Daoy (cell line): ENCODE data around the gene HIVEP3. TPM values are rescaled to one million over a fixed set of nuclear protein-coding genes. Genes with fewer than 3 reads are reported as not detected.
A peak's percentile ranks its signal among the peaks of the same experiment; 100 is the strongest.

ENCODE experiments used
- DNase-seq: peaks from one replicate; pipeline ENCODE4 v3.0.0-alpha.2; 2015; ENCODE audit warnings: low read depth
- total RNA-seq: library from RNA; depleted of rRNA; stranded (reverse); fragments of >200 nt; shearing (Covaris generic); gene quantifications from 2 replicates; pipeline ENCODE4 v1.2.3, GENCODE V29; 2014

HIVEP3 gene
- total RNA-seq, 1 experiment from 2014 or later, result 9.5 TPM

DNA sequence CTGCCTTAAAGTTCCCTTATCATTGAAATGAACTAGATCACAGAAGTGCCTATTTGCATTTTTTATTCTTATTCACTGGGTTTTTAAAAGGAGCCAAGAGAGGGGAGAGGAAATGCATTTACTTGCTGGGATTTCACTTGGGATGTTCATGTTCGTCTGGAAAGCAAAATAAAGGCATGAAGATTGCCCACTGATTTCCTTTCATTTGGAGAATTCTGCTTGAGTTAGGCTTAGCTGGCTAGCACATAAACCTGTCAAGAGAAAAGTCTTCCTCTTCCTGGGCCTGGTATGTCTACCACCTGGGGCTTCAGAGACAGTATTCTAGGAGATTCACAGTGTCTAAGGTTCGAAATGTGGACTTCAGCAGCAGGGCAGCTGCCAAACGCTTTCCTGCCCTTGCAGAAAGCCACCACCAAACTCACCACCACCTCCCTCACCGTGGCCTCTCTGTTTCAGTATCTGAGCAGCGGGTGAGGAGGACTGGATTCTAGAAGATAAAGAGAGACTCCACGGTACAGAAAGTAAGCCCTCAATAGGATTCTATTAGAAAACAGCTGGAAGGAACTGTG is 44.5 kb downstream of the HIVEP3 start:
- no peak for DNase-seq

GRCh38 chr1:41872074-41872473 is 46.6 kb downstream of the HIVEP3 start:
- no peak for DNase-seq

GRCh38 chr1:41870076-41870562 is 48.6 kb downstream of the HIVEP3 start:
- peak; percentile 90 for DNase-seq

DNA sequence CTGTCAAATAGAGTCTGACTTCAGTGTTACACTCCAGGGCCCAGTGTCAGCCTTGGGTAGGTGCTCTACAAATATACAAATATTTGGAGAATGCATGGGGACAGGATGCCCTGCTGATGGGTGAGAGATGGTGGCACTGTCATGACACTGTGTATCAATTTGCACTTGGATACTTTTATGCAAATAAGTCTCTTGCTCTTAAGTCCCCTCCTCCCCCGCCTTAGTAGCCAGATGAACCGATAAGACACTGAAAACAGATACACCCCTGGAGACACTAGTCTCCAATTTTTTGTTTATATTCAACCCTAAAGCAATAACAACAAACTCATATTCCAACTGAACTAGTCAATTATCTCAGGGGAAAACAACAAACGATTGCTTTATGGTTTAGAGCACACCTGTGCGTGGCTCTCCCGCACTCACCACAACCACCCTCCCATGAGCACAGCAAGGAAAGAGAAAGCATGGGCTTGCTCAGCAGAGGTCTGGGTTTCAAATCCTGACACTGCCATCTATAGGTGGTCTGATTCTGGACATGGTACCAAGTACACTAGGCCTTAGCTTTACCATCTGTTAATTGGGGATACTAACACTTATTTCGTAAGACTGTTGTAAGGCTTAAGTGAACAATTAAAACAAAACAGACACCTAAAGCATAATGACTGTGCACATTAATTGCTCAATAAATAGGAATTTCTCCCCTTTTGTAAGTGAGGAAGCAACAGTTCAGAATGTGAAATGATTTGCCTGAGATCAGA is 50.3 kb downstream of the HIVEP3 start:
- peak; percentile 52 for DNase-seq

- no peak for DNase-seq
Observed at GRCh38 chr1:41866285-41866684, 52.4 kb downstream of the HIVEP3 start.

- no peak for DNase-seq
Observed at GRCh38 chr1:41864471-41865040, 54.2 kb downstream of the HIVEP3 start.

GRCh38 chr1:41863718-41864117 is 55.0 kb downstream of the HIVEP3 start:
- no peak for DNase-seq

- peak; percentile 95 for DNase-seq
Observed at GRCh38 chr1:41862384-41863221, 56.1 kb downstream of the HIVEP3 start.

DNA sequence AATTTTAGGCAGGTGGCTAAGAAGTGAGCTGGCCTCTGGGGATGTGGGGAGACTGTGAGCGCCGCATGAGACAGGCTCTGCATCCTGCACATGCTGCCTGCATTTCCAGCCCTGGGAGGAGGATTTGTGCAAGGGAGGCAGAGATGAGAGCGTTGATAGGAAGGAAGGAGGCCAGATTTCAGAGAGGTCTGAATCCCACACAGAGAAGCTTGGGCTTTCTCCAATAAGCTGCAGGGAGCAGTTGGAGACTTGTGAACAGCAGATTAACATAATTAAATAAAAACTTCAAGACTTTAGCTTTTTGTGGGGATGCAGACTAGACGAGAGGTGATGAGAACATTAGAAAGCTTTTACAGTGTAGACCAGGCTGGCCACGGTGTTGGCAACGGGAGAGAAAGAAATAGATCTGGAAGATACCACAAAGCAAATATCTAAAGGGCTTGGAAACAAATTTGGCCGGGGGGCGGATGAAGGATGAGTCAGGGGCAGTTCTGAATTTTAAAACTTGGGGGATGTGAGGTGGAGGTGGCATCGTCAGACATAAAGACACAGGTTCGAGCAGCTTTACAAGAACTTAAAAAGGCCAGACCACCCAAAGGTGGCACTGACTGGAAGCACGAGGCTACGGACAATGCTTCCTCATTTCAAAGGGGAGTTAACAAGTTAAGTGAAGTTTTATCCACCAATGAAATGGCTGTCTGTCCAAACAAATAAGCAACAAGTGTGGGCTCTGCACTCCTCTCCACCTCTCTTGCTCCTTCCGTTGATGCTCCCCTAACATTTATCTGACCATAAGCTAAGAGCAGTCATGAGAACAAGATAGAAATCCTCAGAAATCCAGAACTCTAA is 57.0 kb downstream of the HIVEP3 start:
- peak; percentile 81 for DNase-seq

GRCh38 chr1:41860771-41861170 is 58.0 kb downstream of the HIVEP3 start:
- DNase-seq, result no peak

- peak; percentile 49 for DNase-seq
Observed at GRCh38 chr1:41860214-41860613, 58.5 kb downstream of the HIVEP3 start.

DNA sequence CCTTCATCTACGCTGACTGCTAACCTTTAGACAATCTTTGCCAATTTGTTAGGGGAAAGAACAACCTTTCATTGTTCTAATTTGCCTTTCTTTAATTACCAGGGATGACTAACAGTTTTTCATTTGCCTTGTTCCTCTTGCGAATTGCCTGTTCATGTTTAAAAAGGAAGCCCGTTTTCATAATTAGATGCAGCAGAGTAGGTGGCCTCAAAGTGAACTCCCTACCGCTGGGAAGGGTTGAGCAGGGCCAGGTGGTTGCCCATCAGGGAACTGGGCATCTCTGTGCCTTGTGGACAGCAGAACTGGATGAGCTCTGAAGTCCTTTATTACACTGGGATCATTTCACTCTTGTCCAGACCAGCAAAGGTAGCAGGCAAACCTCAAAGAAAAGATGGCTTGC is 59.0 kb downstream of the HIVEP3 start:
- DNase-seq, result no peak

DNA sequence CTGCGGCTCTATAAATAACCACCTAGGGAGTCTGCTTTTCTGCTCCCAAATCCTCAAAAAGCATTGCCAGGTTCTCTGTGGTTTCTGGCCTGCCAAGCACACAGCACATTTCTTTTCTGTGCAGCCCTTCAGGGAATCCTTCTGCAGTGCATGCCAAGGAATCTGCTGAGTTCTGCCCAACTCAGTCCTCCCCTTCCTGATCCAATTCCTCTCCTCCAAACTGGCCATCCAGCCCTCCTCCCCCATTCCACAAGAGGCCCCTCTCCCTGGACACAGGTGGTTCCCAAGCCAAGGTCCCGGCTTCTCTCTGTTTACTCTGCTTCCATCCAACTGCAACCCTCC is 61.8 kb downstream of the HIVEP3 start:
- DNase-seq, result no peak

GRCh38 chr1:41856151-41856943 is 62.4 kb downstream of the HIVEP3 start:
- no peak for DNase-seq

DNA sequence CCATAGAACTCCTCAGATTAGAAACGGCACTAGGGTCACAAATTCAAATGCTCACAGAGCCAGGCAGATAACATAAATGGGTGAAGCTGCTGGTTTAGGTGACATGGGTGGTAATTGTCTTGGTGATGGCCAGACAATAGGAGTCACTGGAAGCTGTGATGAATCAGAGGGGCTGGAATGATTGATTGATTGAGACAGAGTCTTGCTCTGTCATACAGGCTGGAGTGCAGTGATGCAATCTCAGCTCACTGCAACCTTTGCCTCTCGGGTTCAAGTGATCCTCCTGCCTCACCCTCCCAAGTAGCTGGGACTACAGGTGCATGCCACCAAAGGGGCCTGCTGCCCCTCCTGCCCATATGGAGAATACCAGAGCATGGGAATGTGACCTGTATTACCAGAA is 63.0 kb downstream of the HIVEP3 start:
- no peak for DNase-seq

DNA sequence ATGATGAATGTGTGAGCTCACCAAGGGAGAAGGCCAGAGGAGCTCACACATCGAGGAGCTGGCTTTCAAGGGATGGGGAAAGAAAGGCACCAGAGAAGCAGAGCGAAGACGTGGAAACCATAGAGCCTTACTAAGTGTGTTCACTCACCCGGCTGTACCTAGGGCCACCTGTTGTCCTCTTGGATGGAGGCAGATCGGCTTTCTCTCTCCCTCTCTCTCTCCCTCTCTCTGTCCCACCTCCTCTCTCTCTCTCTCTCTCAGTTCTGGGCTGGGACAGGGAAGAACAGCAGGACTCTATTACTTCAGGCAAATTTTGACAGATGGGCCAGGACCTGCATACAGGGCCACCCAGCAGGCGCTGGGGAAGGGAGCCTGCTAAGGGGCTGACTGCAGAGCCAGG is 64.8 kb downstream of the HIVEP3 start:
- no peak for DNase-seq

GRCh38 chr1:41852091-41852490 is 66.6 kb downstream of the HIVEP3 start:
- DNase-seq, result no peak

GRCh38 chr1:41851589-41851988 is 67.1 kb downstream of the HIVEP3 start:
- DNase-seq, result peak; percentile 94

GRCh38 chr1:41850029-41850428 is 68.7 kb downstream of the HIVEP3 start:
- peak; percentile 53 for DNase-seq

- DNase-seq, result no peak
Observed at GRCh38 chr1:41849211-41849759, 69.4 kb downstream of the HIVEP3 start.
